GM12891 (cell line): ENCODE data around the gene ELOF1.

ENCODE experiments used
- POLR2A ChIP-seq: IDR thresholded peaks from 2 replicates; pipeline ENCODE4 v1.6.1; 2011; ENCODE audit warnings: low read depth, low read length, control low read depth
- POLR2AphosphoS5 ChIP-seq: IDR thresholded peaks from 2 replicates; pipeline ENCODE4 v1.6.1; 2011; ENCODE audit warnings: low read depth, low read length, control low read depth
- SPI1 ChIP-seq: IDR thresholded peaks from 2 replicates; pipeline ENCODE4 v1.6.1; 2011; ENCODE audit warnings: low read depth, low read length, control low read depth

DNA sequence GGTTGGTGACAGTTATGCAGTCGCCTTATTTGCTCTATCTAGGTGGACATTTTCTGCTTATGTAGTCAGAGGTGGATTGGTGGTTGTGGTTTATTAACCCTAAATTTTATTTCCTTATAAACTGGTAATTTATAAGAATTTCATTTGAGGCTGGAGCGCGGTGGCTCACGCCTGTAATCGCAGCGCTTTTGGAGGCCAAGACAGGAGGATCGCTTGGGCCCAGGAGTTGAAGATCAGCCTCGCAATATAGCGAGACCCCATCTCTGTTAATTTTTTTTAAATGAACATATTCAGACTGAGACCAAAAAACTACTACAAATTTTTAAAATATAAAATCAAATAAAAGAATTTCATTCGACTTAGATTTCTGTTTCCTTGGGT is 39.1 kb upstream of the ELOF1 start:
- TF ChIP-seq SPI1 (no peak), POLR2AphosphoS5 (no peak), POLR2A (no peak)
